ENCODE data around the gene NRM. TPM values are rescaled to one million over a fixed set of nuclear protein-coding genes. Genes with fewer than 3 reads are reported as not detected.
"Not testable (repeated sequence)": the region's sequence is repeated elsewhere in the genome, so short reads cannot be mapped to it uniquely, and the experiment has no call there.

The NRM gene
- total and polyA plus RNA-seq, 2 of the 13 experiments (the other 11 are each of a cell fraction or from before 2014, with no cell fraction given): 12.5 to 16.0 TPM

- TF ChIP-seq THRA (CRISPR knock-in tag; IDR thresholded peaks at IDR 0.05; ENCODE audit: borderline replicate concordance) (0 out of 2 replicates have a peak, but pooled peaks have one; percentile 15), ETV5 (CRISPR knock-in tag; IDR thresholded peaks at IDR 0.05; ENCODE audit: borderline replicate concordance) (peak; percentile 54; the same call in 1 of the 2 replicates), HMGXB3 (CRISPR knock-in tag; IDR thresholded peaks at IDR 0.05; ENCODE audit: borderline replicate concordance) (0 out of 2 replicates have a peak, but pooled peaks have one; percentile 18), ELF3 (CRISPR knock-in tag; IDR thresholded peaks at IDR 0.05) (0 out of 2 replicates have a peak, but pooled peaks have one; percentile 30), ATF3 (CRISPR knock-in tag; IDR thresholded peaks at IDR 0.05) (peak; percentile 80), MED1 (CRISPR knock-in tag; IDR thresholded peaks at IDR 0.05) (0 out of 2 replicates have a peak, but pooled peaks have one; percentile 25), JUND (CRISPR knock-in tag; IDR thresholded peaks at IDR 0.05) (peak; percentile 16; the same call in 1 of the 2 replicates), FOSL2 (CRISPR knock-in tag; IDR thresholded peaks at IDR 0.05) (peak; percentile 93), RXRA (CRISPR knock-in tag; IDR thresholded peaks at IDR 0.05) (peak; percentile 50; the same call in 1 of the 2 replicates), GABPA (CRISPR knock-in tag; IDR thresholded peaks at IDR 0.05; ENCODE audit: low read depth) (peak; percentile 64), ATF7 (IDR thresholded peaks at IDR 0.05) (peak; percentile 95), CREB1 (IDR thresholded peaks at IDR 0.05) (peak; percentile 83), CREB1 (CRISPR knock-in tag; IDR thresholded peaks at IDR 0.05) (peak; percentile 67; the same call in 1 of the 2 replicates), HOXA3 (CRISPR knock-in tag; IDR thresholded peaks at IDR 0.05) (peak; percentile 31; the same call in 1 of the 2 replicates), ZNF263 (CRISPR knock-in tag; IDR thresholded peaks at IDR 0.05) (peak; percentile 81; the same call in 1 of the 2 replicates), ZBTB21 (CRISPR knock-in tag; IDR thresholded peaks at IDR 0.05) (peak; percentile 81), SAP130 (CRISPR knock-in tag; IDR thresholded peaks at IDR 0.05; ENCODE audit: low read depth) (peak; percentile 72), JUN (CRISPR knock-in tag; IDR thresholded peaks at IDR 0.05) (0 out of 2 replicates have a peak, but pooled peaks have one; percentile 58), ATF4 (CRISPR knock-in tag; IDR thresholded peaks at IDR 0.05) (0 out of 4 replicates have a peak, but pooled peaks of 1 of the 2 experiments have one; percentile 43), ATF2 (CRISPR knock-in tag; IDR thresholded peaks at IDR 0.05) (peak; percentile 55; the same call in 1 of the 2 replicates)
- not testable (repeated sequence) for TF ChIP-seq GABPA (IDR thresholded peaks at IDR 0.05; ENCODE audit: low read depth, low read length); ATF7 (CRISPR knock-in tag; IDR thresholded peaks at IDR 0.05)
Measured at GRCh38 chr6:30666300-30666699, 24.5 kb downstream of the NRM start (continued).

All from HepG2 (cell line).